HPDE6-E6E7 (cell line): ENCODE measurements around the gene TRMT112.

Experiments used
- DNase-seq: peaks from one replicate; pipeline ENCODE4 v3.0.0; 2011; ENCODE audit warnings: missing footprints; ENCODE audit errors: extremely low spot score

The TRMT112 gene

DNA sequence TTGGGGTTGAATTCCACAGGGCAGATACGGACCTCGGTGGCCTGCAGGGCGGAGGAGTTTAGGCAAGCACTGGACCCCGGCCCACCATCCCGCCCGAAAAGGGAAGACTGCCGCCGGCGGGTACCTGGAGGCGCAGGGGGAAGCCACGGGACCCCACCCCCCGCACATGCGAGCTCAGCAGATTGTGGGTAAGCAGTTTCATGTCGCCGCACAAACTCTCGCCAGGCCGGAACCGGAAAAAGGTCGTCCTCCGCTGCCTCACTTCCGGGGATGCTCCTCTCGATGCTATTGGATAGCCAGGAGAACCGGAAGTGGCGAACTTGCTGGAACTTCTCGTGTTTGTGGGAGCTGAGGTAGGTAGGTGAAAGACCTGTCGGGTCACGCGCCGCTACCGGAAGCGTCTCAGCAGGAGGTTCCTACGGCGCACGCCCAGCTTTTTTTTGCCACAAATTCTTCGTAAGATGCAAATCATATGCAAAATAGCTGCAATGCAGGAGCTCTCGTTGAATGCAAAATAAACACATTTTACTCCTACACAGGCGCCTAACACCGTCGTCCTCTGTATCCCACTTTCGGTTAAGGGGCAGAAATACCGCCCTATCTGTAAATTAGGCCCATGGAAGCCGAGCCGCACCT lies at the start of gene TRMT112:
Gene TRMT112, minus strand, starts transcription at position 235 of the 636 bp plus-strand sequence. Its CDS starts 33 bp downstream, at position 202.
- DNase-seq, result peak; percentile 94

DNA sequence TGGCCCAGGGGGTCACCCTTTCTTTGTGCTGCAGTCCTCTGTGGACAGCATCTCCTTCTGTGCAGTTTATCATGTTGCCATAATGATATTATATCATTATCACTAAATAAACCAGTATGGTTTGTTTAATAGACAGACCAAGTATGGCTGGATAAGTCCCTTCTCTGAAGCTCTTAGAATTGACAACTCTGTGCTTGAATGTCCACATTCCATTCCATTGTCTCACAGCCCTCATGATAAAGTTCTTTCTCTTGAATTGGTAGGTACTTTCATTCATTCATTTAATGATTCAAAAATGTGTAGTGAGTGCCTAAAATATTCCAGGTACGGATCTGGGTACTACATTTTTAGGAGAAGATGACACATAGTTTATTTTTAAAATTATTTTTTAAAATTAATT lies 49.4 kb upstream of the TRMT112 start:
- no peak for DNase-seq

DNA sequence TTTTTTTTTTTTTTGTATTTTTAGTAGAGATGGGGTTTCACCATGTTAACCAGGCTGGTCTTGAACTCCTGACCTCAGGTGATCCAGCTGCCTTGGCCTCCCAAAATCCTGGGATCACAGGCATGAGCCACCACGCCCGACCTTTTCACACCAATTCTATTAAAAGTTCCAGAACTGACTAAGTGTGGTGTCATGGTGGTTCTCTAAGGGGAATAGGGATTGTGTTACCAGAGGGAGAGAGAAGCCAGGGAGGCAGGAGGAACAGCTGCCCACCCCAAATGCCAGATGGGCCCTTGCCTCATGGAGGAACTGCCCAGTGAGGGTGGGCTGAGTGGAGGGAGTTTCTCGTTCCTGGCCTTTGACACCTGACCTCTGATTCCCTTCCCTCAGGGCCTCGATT lies 47.6 kb upstream of the TRMT112 start:
- no peak for DNase-seq

DNA sequence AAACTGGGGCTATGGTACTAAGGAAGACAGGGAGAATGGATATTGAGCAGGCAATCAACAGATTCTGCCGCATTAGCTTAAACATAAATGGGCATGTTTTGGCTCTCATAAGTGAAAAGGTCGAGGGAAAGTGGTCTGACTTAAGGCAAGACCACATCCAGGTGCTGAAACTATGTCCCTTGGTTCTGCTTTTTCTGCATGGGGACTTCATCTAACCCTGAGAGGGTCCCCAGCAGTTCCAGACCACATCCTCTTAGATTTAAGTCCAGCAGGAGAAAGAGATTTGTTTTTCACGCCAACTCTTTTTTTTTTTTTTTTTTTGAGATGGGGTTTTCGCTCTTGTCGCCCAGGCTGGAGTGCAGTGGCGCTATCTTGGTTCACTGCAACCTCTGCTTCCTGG lies 47.1 kb upstream of the TRMT112 start:
- no peak for DNase-seq

DNA sequence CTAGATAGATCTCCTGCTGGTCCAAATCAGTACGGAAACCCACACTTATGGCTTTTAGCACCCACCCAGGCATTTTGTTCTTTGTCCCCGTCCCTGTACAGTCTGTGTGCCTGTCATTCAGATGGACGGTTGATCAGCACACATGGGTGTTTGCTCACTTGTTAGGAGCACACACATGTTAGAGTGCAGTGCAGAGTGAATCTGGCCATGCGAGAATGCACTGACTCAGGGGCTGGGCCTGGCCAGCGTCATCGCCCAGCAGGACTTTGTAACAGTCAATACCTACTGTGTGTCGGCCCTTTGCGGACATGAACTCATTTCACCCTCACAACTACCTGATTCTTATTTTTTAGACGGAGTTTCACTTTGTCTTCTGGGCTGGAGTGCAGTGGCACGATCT lies 45.0 kb upstream of the TRMT112 start:
- DNase-seq, result no peak

DNA sequence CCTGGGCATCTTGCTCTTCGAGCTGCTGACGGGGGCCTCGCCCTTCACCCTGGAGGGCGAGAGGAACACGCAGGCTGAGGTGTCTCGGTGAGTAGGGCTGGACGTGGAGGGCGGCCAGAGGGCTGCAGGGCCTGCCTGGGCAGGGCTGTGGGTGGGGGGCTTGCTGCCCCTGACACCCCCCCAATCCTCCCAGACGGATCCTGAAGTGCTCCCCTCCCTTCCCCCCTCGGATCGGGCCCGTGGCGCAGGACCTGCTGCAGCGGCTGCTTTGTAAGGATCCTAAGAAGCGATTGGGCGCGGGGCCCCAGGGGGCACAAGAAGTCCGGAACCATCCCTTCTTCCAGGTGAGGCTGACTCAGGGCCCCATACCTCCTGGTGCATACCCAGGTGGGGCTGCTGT lies 44.3 kb upstream of the TRMT112 start:
- DNase-seq, result no peak

DNA sequence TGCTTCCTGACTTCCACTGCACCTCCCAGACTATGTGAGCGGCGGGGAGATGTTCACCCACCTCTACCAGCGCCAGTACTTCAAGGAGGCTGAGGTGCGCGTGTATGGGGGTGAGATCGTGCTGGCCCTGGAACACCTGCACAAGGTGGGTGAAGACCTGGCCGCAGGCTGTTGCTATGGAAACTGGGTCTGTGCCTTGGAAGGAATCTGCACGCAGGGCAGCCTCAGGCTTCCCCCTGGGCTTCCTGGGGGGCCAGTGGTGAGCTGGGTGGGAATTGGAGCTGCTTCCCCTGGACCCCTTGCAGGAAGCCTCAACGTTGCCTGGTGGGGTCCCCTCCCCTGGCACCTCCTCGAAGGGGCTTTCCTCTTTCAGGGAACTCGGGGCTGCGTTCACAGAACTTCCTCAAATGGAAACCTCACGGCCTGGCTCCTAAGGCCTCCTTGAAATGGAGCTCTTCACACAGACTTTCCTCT lies 43.1 kb upstream of the TRMT112 start:
- DNase-seq, result no peak

DNA sequence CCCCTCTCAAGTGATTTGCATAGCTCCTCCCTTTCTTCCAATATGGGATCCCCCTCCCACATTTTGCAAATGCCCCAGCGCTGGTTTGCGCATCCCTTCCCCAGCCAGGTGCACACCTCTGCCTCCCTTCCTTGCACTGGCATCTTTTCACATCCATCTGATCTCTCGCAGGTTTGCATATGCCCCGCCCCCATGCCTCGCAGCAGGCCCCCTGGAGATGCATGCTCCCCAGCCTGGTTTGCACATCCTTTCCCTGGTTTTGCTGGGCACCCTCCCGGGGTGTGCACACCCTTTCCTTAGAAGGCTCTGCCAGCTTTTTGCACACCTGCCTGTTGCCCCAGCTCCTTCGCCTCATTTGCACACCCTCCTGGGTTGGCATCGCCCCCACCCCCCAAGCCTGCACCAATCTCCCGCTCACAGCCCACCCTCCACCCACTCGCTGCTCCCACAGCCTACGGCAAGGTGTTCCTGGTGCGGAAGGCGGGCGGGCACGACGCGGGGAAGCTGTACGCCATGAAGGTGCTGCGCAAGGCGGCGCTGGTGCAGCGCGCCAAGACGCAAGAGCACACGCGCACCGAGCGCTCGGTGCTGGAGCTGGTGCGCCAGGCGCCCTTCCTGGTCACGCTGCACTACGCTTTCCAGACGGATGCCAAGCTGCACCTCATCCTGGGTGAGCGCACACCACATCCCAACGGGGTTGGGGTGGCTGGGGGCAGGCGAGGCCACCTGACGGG lies 42.5 kb upstream of the TRMT112 start:
- DNase-seq, result no peak

DNA sequence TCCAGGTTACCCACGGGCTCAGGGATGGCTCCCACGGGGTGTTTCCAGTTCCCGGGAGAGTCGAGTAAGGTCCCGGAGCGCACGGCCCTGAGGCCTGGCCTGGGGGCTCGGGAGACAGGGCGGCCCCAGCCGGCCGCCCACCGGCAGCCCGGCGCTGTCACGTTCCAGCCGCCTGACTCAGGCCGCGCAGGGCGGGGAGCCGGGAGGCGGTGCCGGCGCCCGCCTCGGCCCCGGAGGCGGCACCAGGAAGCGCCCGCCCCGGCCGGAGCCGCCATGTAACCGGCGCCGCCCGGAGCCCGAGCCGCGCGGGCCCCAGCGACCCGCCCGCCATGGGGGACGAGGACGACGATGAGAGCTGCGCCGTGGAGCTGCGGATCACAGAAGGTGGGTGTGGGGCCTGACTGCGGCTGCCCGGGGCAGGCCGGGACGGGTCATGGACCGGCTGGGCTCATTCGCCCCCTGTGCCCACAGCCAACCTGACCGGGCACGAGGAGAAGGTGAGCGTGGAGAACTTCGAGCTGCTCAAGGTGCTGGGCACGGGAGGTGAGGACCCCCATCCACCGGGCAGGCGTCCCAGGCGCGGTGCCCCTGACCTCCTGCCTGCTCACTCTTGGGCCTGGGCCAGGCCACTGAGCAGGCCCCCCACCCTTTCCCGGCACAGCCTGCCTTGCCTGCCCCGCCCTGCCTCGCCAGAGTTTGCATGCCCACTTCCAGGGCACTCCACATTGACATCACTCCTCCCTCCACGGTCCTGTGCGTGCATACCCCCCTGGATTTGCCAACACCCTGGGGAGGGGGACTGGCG lies 41.8 kb upstream of the TRMT112 start, which contains the start of gene RPS6KA4:
Gene RPS6KA4, plus strand, starts transcription at position 256 of the 805 bp plus-strand sequence. Its CDS starts 74 bp downstream, at position 330.
- peak; percentile 84 for DNase-seq

DNA sequence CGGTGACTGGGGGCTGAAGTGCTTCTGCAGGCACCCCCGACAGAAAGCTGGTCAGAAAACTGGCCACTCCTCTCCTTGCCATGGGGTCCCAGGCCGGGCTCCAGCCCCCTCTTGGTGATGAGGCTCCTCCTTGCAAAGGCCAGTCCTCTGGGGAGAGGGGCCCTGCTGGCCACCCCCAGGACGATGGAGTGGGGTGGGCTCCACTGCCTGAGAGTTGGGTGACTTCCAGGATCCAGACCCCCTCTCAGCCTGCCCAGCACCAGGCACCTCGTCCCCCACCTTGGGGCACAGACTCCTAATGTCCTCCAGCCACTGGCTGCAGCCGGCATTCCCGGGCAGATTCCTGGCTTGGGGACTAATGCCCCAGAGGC lies 41.2 kb upstream of the TRMT112 start:
- no peak for DNase-seq

DNA sequence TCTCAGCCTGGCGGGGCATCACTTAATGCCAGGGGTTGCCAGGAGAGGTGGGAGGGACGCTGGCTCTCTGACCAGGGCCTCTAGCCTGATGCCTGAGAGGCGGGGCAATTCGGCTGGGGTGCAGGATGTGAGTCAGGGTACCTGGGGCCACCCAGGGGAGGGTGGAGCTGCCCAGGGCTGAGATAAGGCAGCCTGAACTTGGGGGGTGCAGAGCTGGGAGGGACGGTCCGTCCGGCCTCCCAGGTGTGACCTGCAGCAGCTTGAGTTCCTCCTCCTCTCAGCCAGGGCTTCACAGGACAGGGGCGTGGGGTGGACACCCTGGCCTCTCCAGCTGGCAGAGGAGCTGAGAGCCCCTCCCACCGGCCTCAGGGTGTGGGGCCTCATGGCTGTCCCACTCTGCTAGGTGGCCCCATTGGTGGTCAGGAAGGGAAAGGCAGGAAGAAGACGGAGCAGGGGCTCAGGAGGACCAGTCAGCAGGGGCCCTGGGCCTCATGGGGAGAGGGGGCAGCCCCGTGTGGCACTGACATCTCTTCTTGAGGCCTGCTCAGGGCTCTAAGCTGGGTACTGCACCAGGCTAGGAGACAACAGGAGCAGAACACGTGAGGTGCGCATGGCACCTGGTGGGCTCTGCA lies 40.7 kb upstream of the TRMT112 start:
- DNase-seq, result peak; percentile 95

DNA sequence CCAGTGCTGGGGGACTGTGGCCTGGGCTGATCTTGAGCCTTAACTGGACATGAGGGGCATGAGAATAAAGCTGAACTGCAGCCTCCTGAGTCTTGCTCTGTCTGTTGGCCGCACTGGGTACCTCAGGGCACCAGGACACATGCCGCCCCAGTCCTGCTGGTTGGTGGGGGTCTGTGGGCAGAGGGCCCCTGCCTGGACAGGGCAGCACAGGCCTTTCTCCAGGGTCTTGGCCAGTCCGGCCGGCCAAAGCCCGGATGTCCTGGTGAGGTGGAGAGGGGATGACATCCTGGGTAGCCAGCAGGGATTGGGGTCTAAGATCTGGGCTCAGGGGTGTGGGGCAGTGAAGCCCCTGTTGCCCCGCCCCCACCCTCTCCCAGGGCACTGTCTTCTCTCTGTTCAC lies 40.1 kb upstream of the TRMT112 start:
- no peak for DNase-seq

DNA sequence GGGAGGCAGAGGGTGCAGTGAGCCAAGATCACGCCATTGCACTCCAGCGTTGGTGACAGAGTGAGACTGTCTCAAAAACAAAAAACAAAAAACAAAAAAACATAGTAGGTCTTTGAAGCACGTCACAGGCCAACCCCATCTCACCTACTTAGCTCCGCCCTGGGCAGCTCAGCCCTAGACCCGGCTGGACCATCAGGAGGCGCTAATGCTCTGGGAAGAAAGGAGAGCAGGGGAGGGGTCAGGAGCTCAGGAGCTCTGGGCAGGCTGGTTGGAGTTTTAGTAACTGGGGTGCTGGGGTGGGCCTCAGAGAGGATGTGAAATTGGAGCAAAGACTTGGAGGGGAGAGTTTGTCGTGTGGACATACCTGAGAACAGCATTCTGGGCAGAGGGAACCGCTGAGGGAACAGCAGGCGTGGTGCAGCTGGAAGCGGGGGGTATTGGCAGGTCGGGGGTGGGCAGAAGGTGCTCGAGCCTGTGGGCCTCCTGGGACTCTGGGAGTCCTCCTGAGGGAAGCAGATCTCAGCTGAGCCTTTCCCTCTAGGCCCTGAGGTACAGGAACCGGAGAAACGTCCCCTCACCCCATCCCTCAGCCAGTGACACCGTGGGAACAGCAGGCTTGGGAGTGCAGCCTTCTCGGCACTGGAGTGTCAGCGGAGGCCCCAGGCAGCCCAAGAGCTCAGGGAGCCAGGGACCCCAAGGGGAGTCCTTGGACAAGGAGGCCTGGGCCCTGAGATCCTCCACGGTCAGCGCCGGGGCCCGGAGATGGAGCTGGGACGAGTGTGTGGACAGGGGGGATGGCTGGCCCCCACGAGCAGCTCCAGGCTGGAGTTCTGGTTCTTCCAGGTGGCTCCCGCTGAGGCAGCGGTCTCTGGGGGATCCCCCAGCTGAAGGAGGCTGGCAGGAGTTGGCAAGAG lies 39.4 kb upstream of the TRMT112 start:
- no peak for DNase-seq

DNA sequence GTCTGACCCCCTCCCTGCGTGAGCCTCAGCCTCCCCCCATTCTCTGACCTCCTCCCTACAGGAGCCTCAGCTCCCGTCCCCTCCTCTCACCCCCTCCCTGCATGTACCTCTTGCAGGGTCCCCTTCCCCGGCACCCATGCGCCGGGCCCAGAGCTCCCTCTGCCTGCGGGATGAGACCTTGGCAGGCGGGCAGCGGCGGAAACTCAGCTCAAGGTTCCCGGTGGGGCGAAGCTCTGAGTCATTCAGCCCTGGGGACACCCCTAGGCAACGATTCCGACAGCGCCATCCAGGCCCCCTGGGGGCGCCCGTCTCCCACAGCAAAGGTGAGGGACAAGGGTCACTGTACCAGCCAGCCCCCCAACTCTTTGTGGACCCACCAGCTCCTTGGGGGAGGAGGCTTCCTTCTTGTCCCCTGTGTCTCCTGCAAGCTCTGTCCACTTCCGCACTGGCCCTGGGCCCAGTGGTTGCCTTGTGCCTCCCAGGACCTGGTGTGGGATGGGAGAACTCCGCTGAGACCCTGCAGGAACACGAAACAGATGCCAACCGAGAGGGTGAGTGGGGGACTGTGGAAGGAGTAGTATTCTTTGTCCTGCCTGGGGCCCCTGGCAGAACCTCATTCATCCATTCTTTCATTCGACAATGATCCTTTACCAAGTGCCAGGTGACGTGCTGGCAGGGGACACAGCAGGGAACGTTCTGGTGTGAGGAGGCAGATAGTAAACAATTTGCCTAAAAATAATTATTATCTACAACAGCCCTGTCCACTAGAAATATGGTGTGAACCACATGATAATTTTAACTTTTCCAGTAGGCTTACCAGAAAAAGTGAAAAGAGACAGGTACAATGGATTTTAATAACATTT lies 38.0 kb upstream of the TRMT112 start:
- DNase-seq, result peak; percentile 89

DNA sequence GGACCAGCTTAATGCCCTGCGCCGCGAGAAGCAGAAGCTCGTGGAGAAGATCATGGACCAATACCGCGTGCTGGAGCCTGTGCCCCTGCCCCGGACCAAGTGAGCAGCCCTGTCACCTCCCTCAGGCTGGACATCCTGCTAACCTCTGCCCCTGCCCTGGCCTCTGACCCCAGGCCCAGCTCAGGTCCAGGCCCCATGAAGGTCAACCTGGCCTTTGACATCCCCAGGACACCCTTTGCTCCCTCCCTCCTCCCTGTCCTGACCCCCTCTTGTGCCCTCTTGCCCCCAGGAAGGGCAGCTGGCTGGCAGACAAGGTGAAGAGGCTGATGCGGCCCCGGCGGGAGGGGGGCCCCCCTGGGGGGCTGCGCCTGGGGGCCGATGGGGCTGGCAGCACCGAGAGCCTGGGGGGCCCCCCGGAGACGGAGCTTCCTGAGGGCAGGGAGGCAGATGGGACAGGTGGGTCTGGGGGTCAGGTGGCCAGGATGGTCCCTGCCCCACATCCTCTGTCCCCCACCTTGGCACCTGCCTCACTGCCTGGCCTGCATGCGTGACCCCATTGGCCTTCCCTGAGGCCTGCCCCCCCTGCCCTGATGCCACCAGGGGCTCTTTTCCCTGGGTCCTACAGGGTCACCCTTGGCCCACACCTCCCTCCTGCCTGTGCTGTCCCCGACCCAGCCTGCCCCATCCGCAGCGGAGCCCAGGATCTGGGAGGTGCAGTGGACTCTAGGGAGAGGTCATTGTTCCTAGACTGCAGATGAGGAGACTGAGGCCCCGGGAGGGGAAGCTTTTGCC lies 36.6 kb upstream of the TRMT112 start:
- no peak for DNase-seq

DNA sequence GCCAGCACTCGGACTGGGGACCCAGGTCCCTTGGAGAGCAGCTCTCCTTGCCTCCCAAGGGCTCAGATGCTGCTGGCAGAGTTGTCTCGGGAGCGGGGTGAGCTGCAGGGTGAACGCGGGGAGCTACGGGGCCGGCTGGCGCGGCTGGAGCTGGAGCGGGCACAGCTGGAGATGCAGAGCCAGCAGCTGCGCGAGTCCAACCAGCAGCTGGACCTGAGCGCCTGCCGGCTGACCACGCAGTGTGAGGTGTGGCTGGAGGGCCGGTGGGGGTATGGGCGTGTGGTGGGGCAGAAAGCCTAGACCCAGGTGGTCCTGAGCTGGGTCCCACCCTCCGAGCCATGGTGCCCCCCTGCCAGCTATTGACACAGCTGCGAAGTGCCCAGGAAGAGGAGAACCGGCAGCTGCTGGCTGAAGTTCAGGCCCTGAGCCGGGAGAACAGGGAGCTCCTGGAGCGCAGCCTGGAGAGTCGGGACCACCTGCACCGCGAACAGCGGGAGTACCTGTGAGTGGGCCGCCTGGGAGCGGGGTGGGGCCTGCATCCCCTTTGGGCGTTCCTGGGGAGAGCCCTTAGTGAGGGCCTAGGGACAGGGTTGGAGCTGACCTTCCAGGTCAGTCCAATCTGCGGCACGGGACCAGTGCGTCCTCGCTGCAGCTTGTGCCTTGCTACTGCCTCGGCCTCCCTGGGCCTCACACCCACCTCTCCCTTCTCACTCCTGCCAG lies 35.8 kb upstream of the TRMT112 start:
- DNase-seq, result no peak

DNA sequence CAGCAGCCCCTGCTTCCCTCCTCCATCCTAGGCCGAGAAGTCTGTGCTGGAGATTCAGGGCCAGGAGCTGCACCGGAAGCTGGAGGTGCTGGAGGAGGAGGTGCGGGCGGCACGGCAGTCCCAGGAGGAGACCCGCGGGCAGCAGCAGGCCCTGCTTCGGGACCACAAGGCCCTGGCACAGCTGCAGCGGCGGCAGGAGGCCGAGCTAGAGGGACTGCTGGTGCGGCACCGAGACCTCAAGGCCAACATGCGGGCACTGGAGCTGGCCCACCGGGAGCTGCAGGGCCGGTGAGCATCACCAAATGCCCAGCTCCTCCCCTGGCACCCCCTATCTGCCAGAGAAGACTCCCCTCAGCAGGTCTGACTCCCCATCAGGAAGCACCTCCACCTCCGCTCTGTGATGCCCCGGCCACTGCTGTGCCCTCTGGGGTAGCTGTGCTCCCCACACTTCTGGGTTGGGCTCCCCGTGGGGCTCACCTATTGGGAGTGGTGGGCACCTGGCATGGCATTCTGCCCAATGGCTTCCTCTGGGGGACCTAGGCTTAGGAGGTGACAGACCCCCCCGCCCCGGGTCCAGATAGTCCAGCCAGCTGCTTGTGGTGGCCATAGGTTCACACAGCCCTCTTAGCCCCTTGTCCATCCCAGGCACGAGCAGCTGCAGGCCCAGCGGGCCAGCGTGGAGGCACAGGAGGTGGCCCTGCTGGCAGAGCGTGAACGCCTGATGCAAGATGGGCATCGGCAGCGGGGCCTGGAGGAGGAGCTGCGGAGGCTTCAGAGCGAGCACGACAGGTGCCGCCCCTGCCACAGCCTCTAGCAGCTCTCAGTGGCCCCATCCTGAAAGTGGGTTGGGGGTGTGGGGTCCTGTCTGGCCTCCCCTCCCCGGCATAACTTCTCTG lies 35.0 kb upstream of the TRMT112 start:
- DNase-seq, result no peak
